Activated CD8-positive, alpha-beta memory T cell treated with anti-CD3 and anti-CD28 coated beads, Interleukin-2, amount 50 U/mL, for 48 hours (primary cell): ENCODE results near the gene RAB3A.
A peak's percentile ranks its signal among the peaks of the same experiment; 100 is the strongest.

Source experiments
- DNase-seq: peaks from one replicate; pipeline ENCODE4 v3.0.0-alpha.2; 2020

RAB3A gene

GRCh38 chr19:18203863-18204393 lies at the start of gene RAB3A:
Gene RAB3A (minus strand): TSS chr19:18204042. CDS start chr19:18202740, 1,302 bp downstream.
- peak; percentile 99 for DNase-seq

DNA sequence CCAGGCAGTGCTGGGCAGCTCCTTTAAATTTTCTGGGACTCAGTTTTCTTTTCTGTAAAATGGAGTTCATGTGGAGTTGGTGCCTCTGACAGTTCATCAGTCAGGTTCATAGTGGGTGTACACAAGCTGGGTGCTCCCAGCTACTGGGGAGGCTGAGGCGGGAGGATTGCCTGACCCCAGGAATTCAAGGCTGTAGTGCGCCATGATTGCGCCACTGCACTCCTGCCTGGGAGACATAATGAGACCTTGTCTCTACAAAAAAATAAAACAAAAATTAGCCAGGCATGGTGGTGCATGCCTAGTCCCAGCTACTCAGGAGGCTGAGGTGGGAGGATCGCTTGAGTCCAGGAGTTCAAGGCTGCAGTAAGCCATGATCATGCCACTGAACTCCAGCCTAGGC lies 49.3 kb upstream of the RAB3A start:
- DNase-seq = no peak

DNA sequence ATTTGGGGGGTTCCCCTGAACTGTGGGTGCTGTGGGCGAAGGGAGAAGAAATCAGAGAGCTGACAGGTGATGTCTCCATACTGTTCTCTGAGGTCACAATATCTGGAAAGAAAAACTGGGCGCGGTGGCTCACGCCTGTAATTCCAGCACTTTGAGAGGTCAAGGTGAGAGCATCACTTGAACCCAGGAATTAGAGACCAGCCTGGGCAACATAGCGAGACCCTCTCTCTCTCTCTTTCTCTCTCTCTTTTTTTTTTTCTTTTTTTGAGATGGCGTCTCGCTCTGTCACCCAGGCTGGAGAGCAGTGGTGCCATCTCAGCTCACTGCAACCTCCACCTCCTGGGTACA lies 48.5 kb upstream of the RAB3A start:
- DNase-seq = no peak

DNA sequence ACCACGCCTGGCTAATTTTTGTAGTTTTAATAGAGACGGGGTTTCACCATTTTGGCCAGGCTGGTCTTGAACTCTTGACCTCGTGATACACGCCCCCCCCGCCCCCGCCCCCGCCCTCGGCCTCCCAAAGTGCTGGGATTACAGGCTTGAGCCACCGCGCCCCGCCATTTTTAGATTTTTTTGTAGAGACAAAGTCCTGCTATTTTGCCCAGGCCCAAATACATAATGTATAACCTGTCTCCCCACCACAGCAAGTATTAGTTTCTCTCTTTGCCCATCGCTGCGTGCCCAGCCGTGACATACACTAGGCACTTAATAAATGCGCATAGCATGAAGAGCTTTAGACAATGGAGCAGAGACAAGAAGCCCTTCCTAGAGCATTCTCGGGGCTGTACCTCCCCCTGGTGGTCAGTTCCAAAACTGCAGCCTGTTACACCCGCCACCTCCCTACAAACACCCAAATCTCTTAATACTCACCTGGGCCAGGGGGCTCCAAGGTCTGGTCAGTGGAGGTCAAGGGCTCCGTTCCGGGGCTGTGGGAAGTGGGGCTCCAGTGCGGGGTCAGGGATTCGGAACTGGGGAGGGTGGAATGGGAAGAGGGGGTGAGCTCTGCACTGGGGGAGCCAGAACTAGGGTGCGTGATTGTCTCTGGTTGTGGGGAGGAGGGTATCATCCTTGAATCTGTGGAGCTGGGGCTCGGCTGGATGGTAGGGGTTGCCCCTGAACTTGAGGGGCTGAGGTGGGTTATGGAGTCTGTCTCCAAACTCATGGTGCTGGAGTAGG lies 47.9 kb upstream of the RAB3A start:
- DNase-seq = peak; percentile 96

GRCh38 chr19:18249834-18250233 lies 46.0 kb upstream of the RAB3A start:
- no peak for DNase-seq

- no peak for DNase-seq
Measured at GRCh38 chr19:18245297-18245696, 41.5 kb upstream of the RAB3A start.

- no peak for DNase-seq
Measured at GRCh38 chr19:18239303-18239702, 35.5 kb upstream of the RAB3A start.

DNA sequence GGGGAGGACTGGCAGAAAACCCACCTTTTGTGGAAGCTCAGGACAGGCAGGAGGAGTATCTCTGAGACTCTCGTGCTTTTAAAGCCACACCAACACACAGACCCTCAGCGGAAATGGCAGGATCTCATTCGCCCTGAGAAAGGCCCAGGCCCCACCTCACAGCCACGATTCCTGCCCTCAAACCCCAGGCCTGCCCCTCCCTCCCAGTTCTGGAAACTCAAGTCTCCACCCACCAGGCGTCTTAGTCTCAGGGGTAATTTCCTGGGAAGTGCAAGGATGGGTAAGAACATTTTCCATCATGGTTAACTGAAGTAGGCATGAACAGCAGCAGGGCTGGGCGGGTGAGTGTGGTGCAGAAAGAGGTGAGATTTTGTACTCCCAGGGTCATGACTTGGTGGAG lies 30.4 kb upstream of the RAB3A start:
- DNase-seq = no peak

DNA sequence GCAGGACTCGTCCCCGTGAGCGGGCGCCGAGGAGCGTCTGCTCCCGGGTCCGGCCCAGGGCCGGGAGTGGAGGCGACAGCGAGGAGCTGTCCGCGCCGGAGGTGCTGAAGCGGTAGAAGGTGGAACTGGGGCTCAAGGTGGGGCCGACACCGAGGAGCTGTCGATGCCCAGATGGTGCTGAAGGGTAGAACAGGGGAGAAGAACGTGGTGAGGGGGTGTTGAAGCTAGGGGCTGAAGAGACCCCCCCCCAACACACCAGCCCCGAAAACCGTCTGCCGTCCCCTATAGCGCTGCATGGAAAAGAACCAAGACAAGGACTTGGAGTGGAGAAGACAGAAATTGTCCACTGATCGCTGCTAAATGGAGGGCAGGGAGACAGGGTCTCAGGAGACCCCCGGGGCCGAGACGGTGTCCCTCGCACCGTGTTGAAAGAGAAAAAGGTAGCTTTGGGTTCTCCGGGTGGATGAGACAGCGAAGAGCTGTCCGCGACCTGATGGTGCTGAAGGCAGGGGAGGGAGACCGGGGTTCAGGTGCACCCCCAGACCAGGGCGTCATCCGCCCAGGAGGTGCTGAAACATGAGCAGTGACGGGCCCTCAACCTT lies 29.5 kb upstream of the RAB3A start:
- DNase-seq = peak; percentile 78

GRCh38 chr19:18232540-18233223 lies 28.8 kb upstream of the RAB3A start:
- DNase-seq = no peak

DNA sequence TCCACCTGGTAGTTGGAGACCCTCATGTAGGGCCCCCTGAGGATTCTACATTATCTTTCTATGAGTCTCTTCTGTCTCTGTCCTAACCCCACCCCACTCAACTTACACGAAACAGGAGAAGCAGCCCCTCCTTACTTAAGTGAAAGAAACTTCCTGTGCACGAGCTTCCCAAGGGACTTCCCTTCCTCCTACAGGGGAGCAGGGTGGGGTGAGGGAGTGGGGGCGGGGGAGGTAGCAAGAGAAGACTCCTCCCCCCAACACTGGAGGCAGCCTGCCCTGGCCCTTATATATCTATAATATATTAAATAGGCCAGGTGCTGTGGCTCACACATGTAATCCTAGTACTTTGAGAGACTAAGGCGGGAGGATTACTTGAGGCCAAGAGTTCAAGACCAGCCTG lies 27.9 kb upstream of the RAB3A start:
- DNase-seq = no peak

GRCh38 chr19:18230941-18231734 lies 27.3 kb upstream of the RAB3A start:
- DNase-seq = no peak

DNA sequence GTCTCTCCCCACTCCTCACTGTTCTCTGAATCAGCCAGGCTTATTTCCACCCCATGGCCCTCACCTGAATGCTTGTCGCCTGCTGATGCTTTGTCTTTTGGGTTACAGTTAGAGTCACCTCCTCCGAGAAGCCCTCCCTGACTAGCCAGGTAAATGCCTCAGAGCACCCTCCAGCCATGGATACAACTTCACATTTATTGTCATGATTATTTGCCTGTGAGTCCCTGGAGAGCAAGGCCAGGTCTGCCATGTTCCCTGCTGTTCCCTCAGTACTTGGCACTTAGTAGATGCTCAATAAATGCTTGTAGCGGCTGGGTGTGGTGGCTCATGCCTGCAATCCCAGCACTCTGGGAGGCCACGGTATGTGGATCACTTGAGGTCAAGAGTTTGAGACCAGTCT lies 26.1 kb upstream of the RAB3A start:
- no peak for DNase-seq

- no peak for DNase-seq
Measured at GRCh38 chr19:18229474-18229873, 25.6 kb upstream of the RAB3A start.

DNA sequence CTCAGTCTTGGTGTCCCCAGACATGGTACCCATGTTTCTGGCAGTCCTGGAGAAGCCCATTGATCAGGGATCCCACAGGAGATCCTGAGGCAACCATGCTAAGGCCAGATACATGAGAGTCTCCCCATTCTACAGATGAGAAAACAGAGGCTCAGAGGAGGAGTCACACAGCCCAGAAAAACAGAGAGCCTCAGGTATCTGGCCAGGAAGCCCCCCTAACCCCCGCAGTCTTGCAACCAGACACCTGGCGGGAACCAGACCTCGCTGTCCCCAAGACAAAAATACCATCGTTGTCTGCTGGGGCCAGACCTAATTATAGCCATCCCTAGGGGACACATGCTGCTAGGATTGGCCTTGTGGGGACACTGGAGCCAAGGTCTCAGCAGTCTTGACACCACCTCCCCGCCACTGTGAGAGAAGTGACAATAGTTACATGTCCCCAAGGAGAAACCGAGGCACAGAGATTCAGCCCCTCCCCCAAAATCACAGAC lies 24.0 kb upstream of the RAB3A start:
- DNase-seq = no peak

DNA sequence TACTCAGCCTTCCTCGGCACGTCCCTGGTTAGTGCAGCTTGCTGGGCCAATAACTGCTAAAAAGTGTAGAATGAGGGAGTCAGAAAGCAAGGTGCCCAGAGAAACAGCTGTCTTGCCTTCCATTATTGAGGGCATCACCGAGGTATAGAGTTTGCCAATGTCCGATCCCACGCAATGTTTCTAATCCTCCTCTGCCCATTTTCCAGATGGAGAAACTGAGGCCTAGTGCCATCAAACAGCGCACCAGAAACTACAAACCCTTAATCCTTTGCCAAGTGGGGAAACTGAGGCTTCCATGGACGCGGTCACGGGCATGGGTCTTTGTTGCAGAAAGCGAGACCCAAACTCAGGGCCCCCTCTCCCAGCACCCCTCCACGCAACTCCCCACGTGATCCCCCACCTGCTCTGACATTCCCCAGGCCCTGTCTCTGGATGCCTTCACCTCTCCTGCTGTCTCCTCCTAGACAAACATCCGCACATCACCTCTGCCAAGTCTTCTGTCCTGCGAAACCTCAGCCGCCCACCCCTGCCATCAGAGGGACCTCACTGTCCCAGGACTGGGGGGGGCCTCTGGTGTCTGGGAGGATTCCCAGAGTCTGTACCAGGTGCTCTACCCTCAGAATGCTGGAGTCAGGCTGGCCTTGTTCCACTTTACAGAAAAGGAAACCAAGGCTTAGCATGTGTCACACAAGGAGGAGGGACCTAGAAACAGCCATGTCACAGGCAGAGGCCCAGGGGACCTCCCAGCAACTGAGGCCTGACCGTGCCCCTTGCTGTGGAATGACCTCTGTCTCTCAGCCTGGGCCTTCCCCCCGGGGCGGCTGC lies 23.3 kb upstream of the RAB3A start:
- no peak for DNase-seq

- no peak for DNase-seq
Measured at GRCh38 chr19:18225702-18226468, 22.0 kb upstream of the RAB3A start, which contains the start of gene PDE4C. Gene PDE4C (minus strand): TSS chr19:18226438. CDS start chr19:18226415, 23 bp downstream.

DNA sequence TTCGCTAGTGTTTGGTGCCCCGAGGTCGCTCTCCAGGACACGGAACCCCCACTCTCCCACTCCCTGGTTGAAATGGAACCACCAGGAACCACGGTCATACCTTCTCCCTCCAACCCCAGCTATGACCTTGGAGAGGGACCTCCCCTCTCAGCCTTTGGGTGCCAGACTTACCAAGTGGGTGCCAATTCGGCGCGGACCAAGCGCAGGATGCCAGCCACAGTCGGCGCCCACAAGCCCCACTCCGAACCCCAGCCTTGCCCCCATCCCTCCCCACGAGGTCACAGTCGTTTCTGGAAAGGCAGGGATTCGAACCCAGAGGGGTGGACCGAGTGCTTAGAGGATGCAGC lies 21.5 kb upstream of the RAB3A start:
- DNase-seq = peak; percentile 61

DNA sequence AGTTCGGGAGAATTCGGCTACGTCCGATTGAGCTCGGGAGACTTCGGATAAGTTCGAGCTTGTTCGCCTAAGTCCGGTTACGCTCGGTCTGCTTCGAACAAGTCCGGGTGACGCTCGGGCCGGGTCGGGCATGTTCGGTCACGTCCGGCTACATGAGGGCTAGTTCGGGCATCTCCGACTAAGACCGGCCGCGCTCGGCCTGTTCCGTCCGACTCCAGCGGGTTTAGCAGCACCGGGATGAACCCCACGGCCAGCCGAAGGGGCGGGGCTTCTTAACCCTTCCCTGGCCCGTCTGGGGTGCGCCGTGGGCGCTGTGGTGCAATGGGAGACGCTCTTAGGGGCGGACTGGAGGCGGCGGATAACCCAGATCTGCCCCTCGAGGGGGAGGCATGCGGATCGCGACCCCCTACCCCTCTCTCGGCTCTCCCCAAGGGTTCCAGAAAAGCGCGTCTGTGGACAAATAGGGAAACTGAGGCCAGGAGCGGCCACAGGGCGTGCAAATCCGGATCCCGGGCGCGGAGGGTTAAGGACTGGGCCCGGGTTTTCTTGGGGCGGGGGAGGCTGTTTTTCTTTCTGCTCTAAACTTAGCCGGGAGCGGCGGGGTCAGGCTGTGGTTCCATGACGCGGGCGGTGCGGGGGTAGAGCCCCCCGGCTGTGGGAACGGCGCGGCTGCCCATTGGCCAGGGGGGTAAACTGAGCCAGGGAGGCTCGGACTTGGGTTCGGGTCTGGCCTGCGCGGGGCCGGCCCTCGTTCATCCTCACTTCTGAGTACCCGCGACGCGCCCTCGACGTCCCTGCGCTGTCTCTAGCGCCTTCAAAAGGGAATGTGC lies 20.9 kb upstream of the RAB3A start:
- peak; percentile 96 for DNase-seq

DNA sequence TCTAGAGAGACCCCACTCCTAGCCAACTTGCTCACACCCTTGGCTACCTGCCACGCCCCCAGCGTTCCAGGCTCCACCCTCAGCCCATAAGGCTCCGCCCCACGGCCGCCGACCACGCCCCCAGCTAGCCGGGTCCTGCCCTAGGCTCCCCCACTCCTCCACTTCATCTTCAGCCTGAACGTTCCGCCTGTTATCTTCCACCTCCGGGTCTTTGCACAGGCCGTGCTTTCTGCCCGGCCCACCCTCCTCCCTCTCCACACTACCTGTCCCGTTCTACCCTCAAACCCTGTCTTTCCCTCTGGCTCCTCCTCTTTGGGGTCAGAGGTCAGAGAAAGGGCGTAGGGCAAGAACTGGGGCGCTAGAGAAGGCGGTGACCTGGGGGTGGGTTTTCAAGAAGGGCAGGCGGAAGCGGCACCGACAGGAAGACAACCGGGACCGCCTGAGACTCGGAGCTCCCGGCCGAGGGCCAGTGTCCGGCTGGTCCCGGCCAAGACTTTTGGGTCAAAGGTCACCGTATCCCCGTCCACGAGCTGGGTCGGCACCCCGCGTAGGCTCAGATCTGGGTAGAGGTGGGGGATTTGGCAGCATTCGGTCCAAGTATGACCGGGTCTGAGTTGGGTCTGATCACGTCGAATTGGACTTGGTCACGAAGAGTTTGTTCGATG lies 20.1 kb upstream of the RAB3A start:
- DNase-seq = peak; percentile 83
